Activated effector memory CD4-positive, alpha-beta T cell treated with anti-CD3 and anti-CD28 coated beads, Interleukin-2, amount 50 U/mL, for 16 hours (primary cell): ENCODE measurements around the gene TTBK2.
A peak's percentile ranks its signal among the peaks of the same experiment; 100 is the strongest.
"Not testable (repeated sequence)": the region's sequence is repeated elsewhere in the genome, so short reads cannot be mapped to it uniquely, and the experiment has no call there.

ENCODE experiments used
- DNase-seq: peaks from one replicate; pipeline ENCODE4 v3.0.0-alpha.2; 2020

The TTBK2 gene

GRCh38 chr15:42920519-42921341, at the start of gene TTBK2:
TSS of gene TTBK2 (minus strand) at chr15:42920778. CDS start at chr15:42878617, 42,161 bp downstream.
- peak; percentile 99 for DNase-seq

- DNase-seq, result no peak
These were observed 43.9 kb upstream of the TTBK2 start for GRCh38 chr15:42964476-42964875.

DNA sequence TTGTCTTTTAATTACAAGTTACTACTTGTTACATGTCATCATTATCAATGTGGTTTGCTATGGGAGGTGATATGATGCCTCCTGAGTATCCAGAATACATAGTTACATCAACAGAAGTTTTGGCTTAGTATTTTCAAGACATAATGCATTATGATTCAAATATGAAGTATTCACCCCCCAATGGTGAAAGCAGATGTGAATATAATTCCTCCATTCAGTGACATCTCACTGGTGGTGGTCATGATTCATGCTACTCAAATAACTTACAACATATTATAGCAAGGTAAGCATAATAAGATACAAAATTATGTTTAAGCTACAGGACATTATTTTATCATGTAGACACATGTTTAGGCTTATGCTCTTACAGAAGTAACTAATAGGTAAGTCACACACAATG, 34.9 kb upstream of the TTBK2 start:
- no peak for DNase-seq

DNA sequence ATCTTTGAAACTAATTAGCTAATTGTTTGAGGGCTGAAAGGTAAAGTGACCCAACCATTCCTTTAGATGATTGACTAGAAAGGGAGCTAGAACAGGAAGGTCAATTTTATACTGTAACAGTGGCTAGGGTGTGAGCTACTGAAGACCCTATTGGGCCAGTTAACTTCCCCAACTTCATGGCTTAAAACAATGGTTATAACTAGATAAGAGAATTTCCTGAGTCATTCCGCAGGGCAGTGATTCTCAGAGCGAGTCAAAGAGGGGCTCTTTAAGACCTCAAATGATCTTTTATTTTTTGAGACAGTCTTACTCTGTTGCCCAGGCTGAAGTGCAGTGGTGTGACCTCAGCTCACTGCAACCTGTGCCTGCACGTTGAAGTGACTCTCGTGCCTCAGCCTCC, 33.7 kb upstream of the TTBK2 start:
- DNase-seq, result no peak

DNA sequence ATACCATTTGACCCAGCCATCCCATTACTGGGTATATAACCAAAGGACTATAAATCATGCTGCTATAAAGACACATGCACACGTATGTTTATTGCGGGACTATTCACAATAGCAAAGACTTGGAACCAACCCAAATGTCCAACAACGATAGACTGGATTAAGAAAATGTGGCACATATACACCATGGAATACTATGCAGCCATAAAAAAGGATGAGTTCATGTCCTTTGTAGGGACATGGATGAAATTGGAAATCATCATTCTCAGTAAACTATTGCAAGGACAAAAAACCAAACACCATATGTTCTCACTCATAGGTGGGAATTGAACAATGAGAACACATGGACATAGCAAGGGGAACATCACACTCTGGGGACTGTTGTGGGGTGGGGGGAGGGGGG, 28.3 kb upstream of the TTBK2 start:
- not testable (repeated sequence) for DNase-seq

- no peak for DNase-seq
These were observed 19.9 kb upstream of the TTBK2 start for GRCh38 chr15:42940527-42940926.

GRCh38 chr15:42939841-42940240, 19.3 kb upstream of the TTBK2 start:
- DNase-seq, result no peak

DNA sequence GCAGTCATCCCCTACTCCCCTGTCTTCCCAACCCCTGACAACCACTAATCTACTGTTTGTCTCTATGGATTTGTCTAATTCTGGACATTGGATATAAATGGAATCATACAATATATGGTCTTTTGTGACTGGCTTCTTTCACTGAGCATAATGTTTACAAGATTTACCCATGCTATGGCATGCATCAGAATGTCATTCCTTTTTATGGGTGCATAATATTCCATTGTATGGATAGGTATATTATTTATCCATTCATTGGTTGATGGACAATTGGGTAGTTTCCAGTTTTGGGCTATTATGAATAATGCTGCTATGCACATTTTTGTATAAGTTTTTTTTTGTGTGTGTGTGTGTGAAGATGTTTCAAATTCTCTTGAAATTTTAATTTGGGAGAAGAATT, 16.6 kb upstream of the TTBK2 start:
- no peak for DNase-seq

DNA sequence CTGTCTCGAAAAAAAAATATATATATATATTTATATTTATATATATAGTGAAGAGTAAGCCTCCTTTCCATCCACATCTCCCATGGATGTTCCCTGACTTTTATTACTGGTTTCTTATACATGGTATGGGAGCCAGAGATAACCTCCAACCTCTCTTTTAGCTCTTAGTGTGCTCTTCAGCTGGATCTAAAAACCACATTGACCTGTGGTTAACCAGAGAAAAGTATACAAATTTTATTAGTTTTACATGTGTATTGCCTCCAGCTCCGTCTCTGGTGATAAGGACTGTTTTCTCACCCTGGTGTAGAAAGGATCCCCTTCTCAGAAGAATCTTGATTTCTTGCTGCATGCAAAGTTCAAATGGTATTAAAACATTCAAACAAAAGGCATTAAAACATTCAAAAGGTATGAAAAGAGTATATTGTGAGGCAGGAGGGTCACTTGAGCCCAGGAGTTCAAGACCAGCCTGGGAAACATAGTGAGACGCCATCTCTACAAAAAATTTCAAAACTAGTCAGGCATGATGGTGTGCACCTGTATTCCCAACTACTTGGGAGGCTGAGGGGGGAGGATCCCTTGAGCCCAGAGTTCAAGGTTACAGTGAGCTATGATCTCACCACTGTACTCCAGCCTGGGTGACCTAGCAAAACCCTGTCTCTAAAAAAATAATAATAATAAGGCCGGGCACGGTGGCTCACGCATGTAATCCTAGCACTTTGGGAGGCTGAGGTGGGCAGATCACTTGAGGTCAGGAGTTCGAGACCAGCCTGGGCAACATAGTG, 13.5 kb upstream of the TTBK2 start:
- no peak for DNase-seq

GRCh38 chr15:42932833-42933515, 12.4 kb upstream of the TTBK2 start:
- no peak for DNase-seq

GRCh38 chr15:42931702-42932486, 11.3 kb upstream of the TTBK2 start:
- DNase-seq, result no peak

DNA sequence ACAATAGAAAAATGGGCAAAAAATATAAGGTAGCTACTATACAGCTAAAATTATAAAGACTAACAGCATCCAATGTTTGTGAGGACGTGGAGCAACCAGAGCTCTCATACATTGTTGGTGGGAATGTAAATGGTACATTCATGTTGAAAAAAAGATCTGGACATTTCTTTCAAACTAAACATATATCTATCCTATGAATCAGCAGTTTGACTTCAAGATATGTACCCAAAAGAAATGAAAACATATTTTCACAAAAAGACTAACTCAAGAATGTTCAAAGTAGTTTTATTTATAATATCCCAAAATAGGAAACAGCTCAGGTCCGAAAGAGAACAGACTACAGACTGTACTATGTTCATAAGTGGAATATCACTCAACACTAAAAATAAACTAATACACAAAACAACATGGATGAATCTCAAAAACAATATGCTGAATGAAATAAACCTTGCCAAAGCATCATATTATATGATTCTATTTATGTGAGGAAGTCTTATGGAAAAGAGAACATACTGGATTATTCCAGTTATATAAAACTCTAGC, 8.8 kb upstream of the TTBK2 start:
- DNase-seq, result no peak

GRCh38 chr15:42921342-42921731, 759 bp upstream of the TTBK2 start:
- DNase-seq, result peak; percentile 83

- DNase-seq, result no peak
These were observed 619 bp downstream of the TTBK2 start for GRCh38 chr15:42919799-42920518.

GRCh38 chr15:42919308-42919707, 1.3 kb downstream of the TTBK2 start:
- DNase-seq, result no peak

- DNase-seq, result no peak
These were observed 2.5 kb downstream of the TTBK2 start for GRCh38 chr15:42918047-42918446.

- no peak for DNase-seq
These were observed 4.8 kb downstream of the TTBK2 start for GRCh38 chr15:42915654-42916315.

DNA sequence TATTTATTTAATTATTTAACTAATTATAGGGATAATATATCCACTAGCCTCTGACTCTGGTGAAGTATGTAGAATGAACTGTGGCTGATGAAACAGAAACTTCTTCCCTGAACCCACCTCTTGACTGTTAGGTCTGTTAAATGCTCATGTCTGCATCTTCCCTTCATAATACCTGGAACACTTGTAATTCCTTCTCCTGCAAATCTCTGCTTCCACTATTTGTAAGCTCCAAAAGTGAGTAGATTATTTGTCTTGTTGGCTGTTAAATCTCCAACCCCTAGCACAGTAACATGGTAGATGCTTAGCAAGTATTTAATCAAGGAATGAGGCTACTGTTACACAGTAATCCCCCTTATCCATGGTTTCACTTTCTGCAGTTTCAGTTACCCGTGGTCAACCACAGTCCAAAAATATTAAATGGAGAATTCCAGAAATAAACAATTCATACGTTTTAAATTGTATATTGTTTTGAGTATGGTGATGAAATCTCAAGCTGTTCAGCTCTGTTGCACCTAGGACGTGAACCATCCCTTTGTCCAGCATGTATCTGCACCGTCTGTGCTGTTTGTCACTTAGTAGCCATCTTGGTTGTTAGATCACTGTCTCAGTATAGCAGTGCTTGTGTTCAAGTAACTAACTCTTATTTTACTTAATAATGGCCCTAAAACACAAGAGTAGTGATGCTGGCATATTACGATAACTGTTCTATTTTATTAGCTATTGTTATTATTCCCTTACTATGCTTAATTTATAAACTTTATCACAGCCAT, 5.7 kb downstream of the TTBK2 start:
- no peak for DNase-seq

GRCh38 chr15:42911058-42911592, 9.5 kb downstream of the TTBK2 start:
- no peak for DNase-seq

- DNase-seq, result no peak
These were observed 12.0 kb downstream of the TTBK2 start for GRCh38 chr15:42908538-42908937.
